T-helper 17 cell (primary cell): ENCODE results near the gene RWDD3. TPM values are rescaled to one million over a fixed set of nuclear protein-coding genes. Genes with fewer than 3 reads are reported as not detected.

Source experiments
- ATAC-seq: fragments of 150-1000 bp; cut with Tn5 transposase; 2 replicates; pipeline ENCODE4 v1.10.0; 2021; ENCODE audit warnings: mild to moderate bottlenecking, moderate library complexity
- DNase-seq, 3 donors: peaks; one replicate each; pipeline versions ENCODE4 v3.0.0 to v3.0.0-alpha.2; 2020 to 2021
- H3K9me3 ChIP-seq: one replicate; pipeline ENCODE4 v1.7.0; 2013; ENCODE audit warnings: low read length, mild to moderate bottlenecking; ENCODE audit not compliant: control insufficient read depth, poor library complexity, severe bottlenecking
- H3K27ac Mint-ChIP-seq: one replicate; pipeline ENCODE4 v1.8.0; 2022; ENCODE audit warnings: mild to moderate bottlenecking, moderate library complexity, mixed read lengths
- H3K27me3 Mint-ChIP-seq: one replicate; pipeline ENCODE4 v1.8.0; 2022; ENCODE audit warnings: mixed read lengths
- H3K36me3 Mint-ChIP-seq: one replicate; pipeline ENCODE4 v1.8.0; 2022; ENCODE audit warnings: low read depth, mixed read lengths
- H3K4me1 Mint-ChIP-seq: one replicate; pipeline ENCODE4 v1.8.0; 2022; ENCODE audit warnings: mild to moderate bottlenecking, mixed read lengths
- H3K4me3 Mint-ChIP-seq: one replicate; pipeline ENCODE4 v1.8.0; 2022; ENCODE audit warnings: mild to moderate bottlenecking, moderate library complexity, mixed read lengths
- total RNA-seq, 4 donors: library from RNA in 2 of 4; stranded (reverse) in 2 of 4; gene quantifications; one replicate each; pipeline ENCODE4 v1.2.3 and lab custom pipeline; 2022 to 2026

The RWDD3 gene
- total RNA-seq, 2 donors from 2014 or later: 10.0 to 13.4 TPM

- ATAC-seq: peak; percentile 56
- peaks cover 2% of the 10 kb centered on the region for H3K36me3 Mint-ChIP-seq
- H3K4me3 Mint-ChIP-seq: no peak overlapping the region
Measured at GRCh38 chr1:95216292-95216990, 17.6 kb upstream of the RWDD3 start.

GRCh38 chr1:95217371-95217770 is 16.6 kb upstream of the RWDD3 start:
- H3K9me3 ChIP-seq: no peaks in the 10 kb centered on the region
- DNase-seq (no peak), ATAC-seq (no peak)
- Mint-ChIP-seq H3K36me3 (peaks cover 2% of the 10 kb centered on the region), H3K4me1 (no peaks in the 10 kb centered on the region), H3K27ac (no peak overlapping the region), H3K4me3 (no peak overlapping the region), H3K27me3 (peaks cover 21% of the 10 kb centered on the region)

More at GRCh38 chr1:95216292-95216990, 17.6 kb upstream of the RWDD3 start:
- H3K9me3 ChIP-seq: no peaks in the 10 kb centered on the region
- no peak overlapping the region for H3K27ac Mint-ChIP-seq
- peaks cover 21% of the 10 kb centered on the region for H3K27me3 Mint-ChIP-seq
- DNase-seq: no peak
- no peaks in the 10 kb centered on the region for H3K4me1 Mint-ChIP-seq

- H3K4me3 Mint-ChIP-seq: no peak overlapping the region
- no peak overlapping the region for H3K27ac Mint-ChIP-seq
- DNase-seq (no peak), ATAC-seq (no peak)
- H3K36me3 Mint-ChIP-seq: peaks cover 2% of the 10 kb centered on the region
- H3K27me3 Mint-ChIP-seq: peaks cover 21% of the 10 kb centered on the region
- H3K9me3 ChIP-seq: no peaks in the 10 kb centered on the region
- H3K4me1 Mint-ChIP-seq: no peaks in the 10 kb centered on the region
Measured at GRCh38 chr1:95219407-95219806, 14.6 kb upstream of the RWDD3 start.

- H3K4me1 Mint-ChIP-seq: no peaks in the 10 kb centered on the region
- H3K27me3 Mint-ChIP-seq: peaks cover 21% of the 10 kb centered on the region
- no peak for DNase-seq
- no peak for ATAC-seq
- H3K4me3 Mint-ChIP-seq: no peak overlapping the region
- H3K27ac Mint-ChIP-seq: no peak overlapping the region
- no peaks in the 10 kb centered on the region for H3K9me3 ChIP-seq
- H3K36me3 Mint-ChIP-seq: peaks cover 2% of the 10 kb centered on the region
Measured at GRCh38 chr1:95221306-95221705, 12.7 kb upstream of the RWDD3 start.

DNA sequence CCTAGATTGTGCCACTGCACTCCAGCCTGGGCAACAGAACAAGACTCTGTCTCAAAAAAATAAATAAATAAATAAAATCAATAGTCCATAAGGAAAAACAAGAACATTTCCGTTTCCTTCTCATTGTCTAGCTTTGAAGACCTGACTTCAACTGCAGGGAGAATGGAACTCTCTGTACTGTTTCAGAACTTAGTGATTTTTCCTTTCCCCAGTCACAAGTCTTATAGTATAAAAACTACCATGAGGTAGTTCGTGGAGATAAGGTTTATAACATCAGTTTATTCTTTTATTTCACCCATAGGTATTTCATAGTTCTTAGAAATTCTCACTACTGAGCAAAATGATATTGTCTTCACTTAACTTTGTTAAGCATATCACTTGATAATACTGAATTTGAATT is 11.4 kb upstream of the RWDD3 start:
- Mint-ChIP-seq H3K4me3 (no peak overlapping the region), H3K27ac (no peak overlapping the region), H3K4me1 (no peaks in the 10 kb centered on the region), H3K36me3 (peaks cover 2% of the 10 kb centered on the region), H3K27me3 (peaks cover 25% of the 10 kb centered on the region)
- H3K9me3 ChIP-seq: no peaks in the 10 kb centered on the region
- DNase-seq: no peak
- ATAC-seq: no peak

- H3K27ac Mint-ChIP-seq: no peak overlapping the region
- H3K27me3 Mint-ChIP-seq: peaks cover 26% of the 10 kb centered on the region
- H3K36me3 Mint-ChIP-seq: peaks cover under 1% of the 10 kb centered on the region
- no peak for DNase-seq
- ATAC-seq: no peak
- H3K4me1 Mint-ChIP-seq: no peaks in the 10 kb centered on the region
- H3K4me3 Mint-ChIP-seq: no peak overlapping the region
- H3K9me3 ChIP-seq: no peaks in the 10 kb centered on the region
Measured at GRCh38 chr1:95223110-95223509, 10.9 kb upstream of the RWDD3 start.

GRCh38 chr1:95226781-95227660 is 7.0 kb upstream of the RWDD3 start:
- Mint-ChIP-seq H3K4me3 (no peak overlapping the region), H3K27ac (no peak overlapping the region), H3K27me3 (peaks cover 41% of the 10 kb centered on the region), H3K36me3 (no peaks in the 10 kb centered on the region), H3K4me1 (peaks cover 2% of the 10 kb centered on the region)
- ATAC-seq: no peak
- no peaks in the 10 kb centered on the region for H3K9me3 ChIP-seq
- DNase-seq: no peak

DNA sequence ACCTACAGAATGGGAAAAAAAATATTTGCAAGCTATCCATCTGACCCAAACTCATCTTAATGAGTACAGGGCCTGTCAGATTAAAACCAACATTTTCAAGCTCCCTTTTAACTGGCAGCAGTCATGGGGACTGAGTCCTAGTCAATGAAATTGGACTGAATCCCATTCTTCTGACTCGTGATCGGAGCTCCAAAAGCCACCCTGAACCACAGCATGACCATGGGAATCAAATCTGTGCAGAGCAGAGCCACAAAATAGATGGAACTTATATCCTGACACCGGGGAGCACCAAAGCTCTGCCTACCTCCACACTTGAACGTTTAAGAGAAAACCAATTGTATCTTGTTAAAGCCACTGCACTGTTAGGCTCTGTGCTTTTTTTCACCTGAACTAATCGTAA is 5.0 kb upstream of the RWDD3 start:
- Mint-ChIP-seq H3K4me1 (peaks cover 4% of the 10 kb centered on the region), H3K4me3 (no peak overlapping the region), H3K27me3 (peaks cover 41% of the 10 kb centered on the region), H3K27ac (no peak overlapping the region), H3K36me3 (no peaks in the 10 kb centered on the region)
- no peak for DNase-seq
- no peak for ATAC-seq
- H3K9me3 ChIP-seq: no peaks in the 10 kb centered on the region

DNA sequence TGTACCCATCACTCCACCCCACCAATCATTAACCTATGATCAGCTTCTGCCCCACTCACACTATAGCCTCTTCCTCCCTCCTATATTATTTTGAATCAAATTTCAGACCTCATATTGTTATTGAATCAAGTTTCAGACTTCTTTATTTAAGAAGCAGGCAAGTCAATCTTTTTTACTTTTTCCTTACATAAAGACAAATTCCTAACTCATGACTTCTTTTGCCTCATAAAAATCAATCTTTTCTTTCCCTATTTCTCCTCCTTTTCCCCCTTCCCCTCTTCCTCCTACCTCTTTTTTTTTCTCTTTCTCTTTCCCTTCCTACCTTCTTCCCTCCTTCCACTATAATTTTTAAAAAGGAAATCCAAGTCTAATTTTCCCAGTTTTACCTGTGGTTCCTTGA is 4.3 kb upstream of the RWDD3 start:
- no peaks in the 10 kb centered on the region for H3K36me3 Mint-ChIP-seq
- H3K27me3 Mint-ChIP-seq: peaks cover 41% of the 10 kb centered on the region
- no peak overlapping the region for H3K27ac Mint-ChIP-seq
- no peaks in the 10 kb centered on the region for H3K9me3 ChIP-seq
- DNase-seq: no peak
- H3K4me3 Mint-ChIP-seq: no peak overlapping the region
- ATAC-seq: no peak
- peaks cover 7% of the 10 kb centered on the region for H3K4me1 Mint-ChIP-seq

- no peak overlapping the region for H3K4me3 Mint-ChIP-seq
- no peak overlapping the region for H3K27ac Mint-ChIP-seq
Measured at GRCh38 chr1:95230256-95230655, 3.8 kb upstream of the RWDD3 start.

GRCh38 chr1:95230768-95231191 is 3.2 kb upstream of the RWDD3 start:
- peaks cover 41% of the 10 kb centered on the region for H3K27me3 Mint-ChIP-seq
- H3K36me3 Mint-ChIP-seq: no peaks in the 10 kb centered on the region
- H3K4me3 Mint-ChIP-seq: no peak overlapping the region
- peaks cover 12% of the 10 kb centered on the region for H3K4me1 Mint-ChIP-seq
- no peak for ATAC-seq
- no peak for DNase-seq
- no peaks in the 10 kb centered on the region for H3K9me3 ChIP-seq
- no peak overlapping the region for H3K27ac Mint-ChIP-seq

More at GRCh38 chr1:95230256-95230655, 3.8 kb upstream of the RWDD3 start:
- Mint-ChIP-seq H3K36me3 (no peaks in the 10 kb centered on the region), H3K27me3 (peaks cover 41% of the 10 kb centered on the region), H3K4me1 (peaks cover 8% of the 10 kb centered on the region)
- DNase-seq: no peak
- ATAC-seq: no peak
- H3K9me3 ChIP-seq: no peaks in the 10 kb centered on the region

- Mint-ChIP-seq H3K4me3 (peak overlapping the region; percentile 93), H3K27ac (peak overlapping the region; percentile 93), H3K36me3 (no peaks in the 10 kb centered on the region), H3K4me1 (peaks cover 23% of the 10 kb centered on the region), H3K27me3 (peaks cover 32% of the 10 kb centered on the region)
- H3K9me3 ChIP-seq: no peaks in the 10 kb centered on the region
- ATAC-seq (no peak), DNase-seq (no peak)
Measured at GRCh38 chr1:95232646-95233318, 1.2 kb upstream of the RWDD3 start.

DNA sequence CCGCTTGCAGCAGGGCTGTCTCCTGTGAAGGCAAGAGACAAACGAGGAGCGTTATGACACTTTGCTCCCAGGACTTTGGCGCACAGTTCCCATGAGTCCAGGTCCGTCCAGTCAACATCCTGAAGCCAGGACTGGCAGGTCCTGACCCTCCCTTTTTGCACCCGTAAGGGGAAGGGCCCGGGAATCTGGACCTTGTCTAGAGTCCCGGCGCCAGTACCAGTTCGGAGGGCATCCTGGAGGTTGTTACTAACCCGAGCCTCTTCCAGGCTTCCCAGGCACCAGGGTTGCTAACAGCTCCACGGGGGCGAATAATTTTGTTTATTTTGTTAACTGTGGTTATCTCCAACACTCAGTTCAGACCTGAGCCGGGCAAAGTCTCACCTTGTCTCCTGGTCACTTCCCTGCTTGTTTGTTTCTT is 682 bp upstream of the RWDD3 start:
- Mint-ChIP-seq H3K4me1 (peaks cover 25% of the 10 kb centered on the region), H3K36me3 (no peaks in the 10 kb centered on the region), H3K4me3 (peak overlapping the region; percentile 93), H3K27me3 (peaks cover 27% of the 10 kb centered on the region), H3K27ac (peak overlapping the region; percentile 93)
- H3K9me3 ChIP-seq: no peaks in the 10 kb centered on the region
- ATAC-seq (no peak), DNase-seq (no peak)
